GM18502 (cell line): Measurements from ENCODE around the gene DNMBP.

Experiments used
- ATAC-seq: cut with Tn5 transposase; IDR thresholded peaks from one replicate; pipeline ENCODE4 v1.9.1; 2021; ENCODE audit warnings: mild to moderate bottlenecking; ENCODE audit not compliant: unreplicated experiment, poor library complexity

Gene DNMBP

GRCh38 chr10:100009793-100010676 is at the start of gene DNMBP:
Gene DNMBP (minus strand): TSS chr10:100009947. CDS start chr10:99972124, 37,823 bp downstream.
- ATAC-seq = peak; percentile 74

GRCh38 chr10:100057948-100058347 is 48.2 kb upstream of the DNMBP start:
- no peak for ATAC-seq

- ATAC-seq = no peak
Measured at GRCh38 chr10:100053686-100054460, 44.1 kb upstream of the DNMBP start.

- no peak for ATAC-seq
Measured at GRCh38 chr10:100046021-100046486, 36.3 kb upstream of the DNMBP start.

DNA sequence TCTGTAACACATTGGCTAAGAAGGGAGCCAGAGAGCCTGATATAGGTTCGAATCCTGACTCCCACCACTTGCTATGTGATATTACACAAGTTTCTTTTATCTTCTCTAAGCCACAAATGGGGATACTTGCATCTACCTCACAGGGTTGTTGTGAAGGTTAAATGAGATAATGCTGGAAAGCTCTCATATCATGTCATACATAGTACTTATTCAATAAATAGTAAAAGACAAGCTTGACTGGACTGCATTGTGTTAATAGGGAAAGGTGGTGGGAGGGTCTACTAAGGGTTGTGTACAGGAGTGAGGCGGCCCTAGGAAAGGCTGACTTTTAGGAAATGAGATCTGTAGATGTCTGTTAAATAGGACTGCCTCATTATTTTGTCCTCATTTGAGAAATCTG is 35.8 kb upstream of the DNMBP start:
- ATAC-seq = no peak

DNA sequence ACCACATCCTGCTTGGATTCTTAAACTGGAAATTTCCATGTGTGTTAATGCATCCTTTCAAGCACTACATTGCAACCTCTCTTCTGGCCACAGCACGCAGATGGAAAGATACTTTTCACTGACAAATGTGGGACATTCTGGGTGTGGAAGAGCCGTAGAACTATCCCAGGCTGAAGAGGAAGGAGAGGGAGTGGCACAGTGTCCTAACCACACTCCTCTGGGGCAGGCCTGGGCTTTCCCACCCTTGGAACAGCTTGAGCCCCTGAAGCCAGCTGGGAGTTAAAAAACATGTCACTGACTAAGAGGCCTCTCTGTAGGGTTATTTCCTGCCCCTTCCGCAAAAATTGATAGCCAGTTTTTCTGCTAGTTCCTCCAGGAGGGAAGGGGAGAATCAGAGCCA is 34.0 kb upstream of the DNMBP start:
- no peak for ATAC-seq

GRCh38 chr10:100043344-100043743 is 33.6 kb upstream of the DNMBP start:
- no peak for ATAC-seq

GRCh38 chr10:100041306-100042002 is 31.7 kb upstream of the DNMBP start:
- ATAC-seq = no peak

- ATAC-seq = no peak
Measured at GRCh38 chr10:100038561-100039071, 28.9 kb upstream of the DNMBP start.

GRCh38 chr10:100037758-100038315 is 28.1 kb upstream of the DNMBP start:
- ATAC-seq = no peak

- ATAC-seq = no peak
Measured at GRCh38 chr10:100036850-100037249, 27.1 kb upstream of the DNMBP start.

GRCh38 chr10:100033766-100034418 is 24.1 kb upstream of the DNMBP start:
- no peak for ATAC-seq

- no peak for ATAC-seq
Measured at GRCh38 chr10:100027416-100027815, 17.7 kb upstream of the DNMBP start.

GRCh38 chr10:100025576-100025975 is 15.8 kb upstream of the DNMBP start:
- no peak for ATAC-seq

DNA sequence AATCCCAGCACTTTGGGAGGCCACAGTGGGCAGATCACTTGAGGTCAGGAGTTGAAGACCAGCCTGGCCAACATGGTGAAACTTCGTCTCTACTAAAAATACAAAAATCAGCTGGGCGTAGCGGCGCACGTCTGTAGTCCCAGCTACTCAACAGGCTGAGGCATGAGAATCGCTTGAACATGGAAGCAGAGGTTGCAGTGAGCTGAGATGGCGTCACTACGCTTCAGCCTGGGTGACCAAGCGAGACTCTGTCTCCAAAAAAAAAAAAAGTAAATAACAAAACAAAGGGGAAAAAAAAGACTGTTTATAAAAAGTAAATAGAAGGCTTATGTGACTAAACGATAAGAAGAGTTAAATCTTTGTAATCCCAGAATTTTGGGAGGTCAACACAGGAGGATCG is 15.0 kb upstream of the DNMBP start:
- ATAC-seq = no peak

DNA sequence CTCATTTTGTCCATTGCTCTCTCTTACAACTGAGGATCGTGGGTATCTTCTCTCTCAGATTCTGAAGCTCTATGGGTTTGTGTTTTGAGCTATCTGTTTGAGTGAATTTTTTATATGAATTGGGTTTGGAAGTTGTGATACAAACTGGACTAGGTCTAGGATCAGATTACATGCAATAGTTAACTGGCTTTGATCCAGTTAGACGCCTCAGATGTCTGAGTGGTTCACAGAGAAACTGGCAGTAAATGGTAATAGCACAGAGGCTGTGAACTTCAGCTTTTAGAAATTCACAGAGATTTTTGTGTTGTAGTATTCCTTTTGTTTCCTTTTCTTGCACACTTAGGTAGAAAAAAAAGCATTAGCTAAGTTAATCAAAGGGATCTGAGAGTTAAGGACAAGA is 12.7 kb upstream of the DNMBP start:
- ATAC-seq = no peak

DNA sequence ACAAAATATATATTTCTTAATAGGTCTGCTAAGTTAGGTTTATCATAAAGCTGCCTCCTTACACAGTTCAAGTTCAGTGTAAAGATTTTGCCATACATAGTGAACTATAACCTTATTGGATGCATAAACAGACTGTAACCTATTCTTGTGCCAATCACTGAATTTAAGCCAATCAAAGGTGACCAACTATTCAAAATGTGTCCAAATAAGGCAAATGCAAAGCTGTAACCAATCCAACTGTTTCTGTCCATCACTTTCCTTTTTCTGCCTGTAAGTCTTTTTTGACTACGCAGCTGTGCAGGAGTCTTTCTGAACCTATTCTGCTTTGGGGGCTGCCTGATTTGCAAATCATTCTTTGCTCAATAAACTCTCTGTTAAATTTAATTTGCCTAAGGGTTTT is 11.6 kb upstream of the DNMBP start:
- ATAC-seq = no peak

DNA sequence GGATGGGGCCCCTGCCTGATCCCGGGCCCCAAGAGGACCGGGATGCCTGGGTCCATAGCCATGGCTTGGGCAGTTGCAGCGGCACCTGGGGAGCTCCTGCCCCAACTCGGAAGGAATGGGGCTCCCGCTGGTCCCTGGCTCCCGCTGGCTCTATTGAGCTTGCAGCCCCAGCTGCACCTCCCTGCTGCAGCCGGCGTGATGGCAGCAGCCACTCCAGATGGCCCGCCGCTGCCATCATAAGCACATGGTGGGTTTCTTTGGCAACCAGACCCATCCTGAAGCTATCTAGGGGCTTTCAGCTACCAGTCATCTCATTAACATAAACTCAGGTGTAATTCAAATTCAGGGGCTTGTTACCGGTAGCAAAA is 11.1 kb upstream of the DNMBP start:
- peak; percentile 12 for ATAC-seq

- ATAC-seq = peak; percentile 72
Measured at GRCh38 chr10:100020142-100020885, 10.6 kb upstream of the DNMBP start.
